Activated CD8-positive, alpha-beta memory T cell treated with anti-CD3 and anti-CD28 coated beads for 24 hours (primary cell): ENCODE measurements around the gene YIF1A.
A peak's percentile ranks its signal among the peaks of the same experiment; 100 is the strongest.

Source experiments
- DNase-seq: peaks from one replicate; pipeline ENCODE4 v3.0.0-alpha.2; 2020

YIF1A gene

GRCh38 chr11:66288671-66289547, at the start of gene YIF1A:
Gene YIF1A, minus strand, starts transcription at chr11:66289143. Its CDS starts 158 bp downstream, at chr11:66288985.
- DNase-seq = peak; percentile 97

- no peak for DNase-seq
These were observed 48.4 kb upstream of the YIF1A start for GRCh38 chr11:66337103-66337899.

GRCh38 chr11:66336234-66337102, 47.5 kb upstream of the YIF1A start, which contains the start of gene RIN1:
Gene RIN1, minus strand, starts transcription at chr11:66336434. Its CDS starts 32 bp downstream, at chr11:66336402.
- peak; percentile 86 for DNase-seq

GRCh38 chr11:66335531-66336233, 46.7 kb upstream of the YIF1A start:
- DNase-seq = no peak

- no peak for DNase-seq
These were observed 45.9 kb upstream of the YIF1A start for GRCh38 chr11:66334605-66335442.

- no peak for DNase-seq
These were observed 45.1 kb upstream of the YIF1A start for GRCh38 chr11:66333896-66334604.

- no peak for DNase-seq
These were observed 44.4 kb upstream of the YIF1A start for GRCh38 chr11:66333220-66333877.

- no peak for DNase-seq
These were observed 43.7 kb upstream of the YIF1A start for GRCh38 chr11:66332371-66333219.

GRCh38 chr11:66331542-66332370, 42.8 kb upstream of the YIF1A start:
- no peak for DNase-seq

GRCh38 chr11:66330931-66331330, 42.0 kb upstream of the YIF1A start:
- DNase-seq = no peak

- DNase-seq = no peak
These were observed 40.3 kb upstream of the YIF1A start for GRCh38 chr11:66329165-66329673.

- peak; percentile 93 for DNase-seq
These were observed 39.6 kb upstream of the YIF1A start for GRCh38 chr11:66328302-66329144.

GRCh38 chr11:66328031-66328301, 39.0 kb upstream of the YIF1A start:
- DNase-seq = no peak

GRCh38 chr11:66327171-66328030, 38.5 kb upstream of the YIF1A start:
- DNase-seq = no peak

- DNase-seq = peak; percentile 78
These were observed 37.5 kb upstream of the YIF1A start for GRCh38 chr11:66326261-66327111.
